ENCODE measurements around the gene HPN.

Gene HPN

GRCh38 chr19:35063940-35064818, 22.7 kb downstream of the HPN start:
- Histone ChIP-seq H3K4me3 (ENCODE audit: low read length, poor library complexity, severe bottlenecking) (no peak overlapping the region), H4K20me1 (ENCODE audit: insufficient read depth, low read length, poor library complexity, severe bottlenecking) (no peaks in the 10 kb centered on the region), H3K36me3 (ENCODE audit: insufficient read depth, low read length) (no peaks in the 10 kb centered on the region), H3F3A (ENCODE audit: low read depth) (no peaks in the 10 kb centered on the region), H3K4me2 (ENCODE audit: low read depth, low read length, poor library complexity, severe bottlenecking) (no peak overlapping the region), H2AFZ (ENCODE audit: low read length) (no peak overlapping the region), H3K4me1 (ENCODE audit: insufficient read depth, low read length, poor library complexity, severe bottlenecking) (no peaks in the 10 kb centered on the region), H3K79me2 (ENCODE audit: insufficient read depth, low read length) (no peaks in the 10 kb centered on the region), H3K9ac (ENCODE audit: low read depth, low read length, poor library complexity, severe bottlenecking) (no peak overlapping the region), H3K9me3 (ENCODE audit: insufficient read depth, low read depth, low read length) (no peaks in the 10 kb centered on the region), H3K9me2 (replicated peaks; ENCODE audit: low read depth, low read length) (no peaks in the 10 kb centered on the region), H3K27me3 (ENCODE audit: insufficient read depth, low read length, poor library complexity, severe bottlenecking) (no peaks in the 10 kb centered on the region)
- TF ChIP-seq EZH2phosphoT487 (IDR thresholded peaks at IDR 0.05; ENCODE audit: borderline replicate concordance) (no peak), CTCF (conservative IDR thresholded peaks at IDR 0.05; ENCODE audit: low read length) (no peak)

- Histone ChIP-seq H3K4me1 (ENCODE audit: insufficient read depth, low read length, poor library complexity, severe bottlenecking) (no peaks in the 10 kb centered on the region), H3K9me2 (replicated peaks; ENCODE audit: low read depth, low read length) (no peaks in the 10 kb centered on the region), H3K79me2 (ENCODE audit: insufficient read depth, low read length) (no peaks in the 10 kb centered on the region), H3K9me3 (ENCODE audit: insufficient read depth, low read depth, low read length) (no peaks in the 10 kb centered on the region), H3K27me3 (ENCODE audit: insufficient read depth, low read length, poor library complexity, severe bottlenecking) (no peaks in the 10 kb centered on the region), H3K9ac (ENCODE audit: low read depth, low read length, poor library complexity, severe bottlenecking) (no peak overlapping the region), H3F3A (ENCODE audit: low read depth) (no peaks in the 10 kb centered on the region), H2AFZ (ENCODE audit: low read length) (no peak overlapping the region), H3K4me2 (ENCODE audit: low read depth, low read length, poor library complexity, severe bottlenecking) (no peak overlapping the region), H4K20me1 (ENCODE audit: insufficient read depth, low read length, poor library complexity, severe bottlenecking) (no peaks in the 10 kb centered on the region), H3K4me3 (ENCODE audit: low read length, poor library complexity, severe bottlenecking) (no peak overlapping the region), H3K36me3 (ENCODE audit: insufficient read depth, low read length) (no peaks in the 10 kb centered on the region)
- TF ChIP-seq CTCF (conservative IDR thresholded peaks at IDR 0.05; ENCODE audit: low read length) (no peak), EZH2phosphoT487 (IDR thresholded peaks at IDR 0.05; ENCODE audit: borderline replicate concordance) (no peak)
These were observed 24.1 kb downstream of the HPN start for GRCh38 chr19:35065574-35065973.

- H3K4me1 ChIP-seq (ENCODE audit: insufficient read depth, low read length, poor library complexity, severe bottlenecking): no peaks in the 10 kb centered on the region
- H2AFZ ChIP-seq (ENCODE audit: low read length): no peak overlapping the region
- H3K36me3 ChIP-seq (ENCODE audit: insufficient read depth, low read length): no peaks in the 10 kb centered on the region
- no peaks in the 10 kb centered on the region for H3K27me3 ChIP-seq (ENCODE audit: insufficient read depth, low read length, poor library complexity, severe bottlenecking)
- no peaks in the 10 kb centered on the region for H3K9me2 ChIP-seq (replicated peaks; ENCODE audit: low read depth, low read length)
- no peak for TF ChIP-seq CTCF (conservative IDR thresholded peaks at IDR 0.05; ENCODE audit: low read length)
- TF ChIP-seq EZH2phosphoT487 (IDR thresholded peaks at IDR 0.05; ENCODE audit: borderline replicate concordance): no peak
- H3K79me2 ChIP-seq (ENCODE audit: insufficient read depth, low read length): no peaks in the 10 kb centered on the region
- no peaks in the 10 kb centered on the region for H4K20me1 ChIP-seq (ENCODE audit: insufficient read depth, low read length, poor library complexity, severe bottlenecking)
- no peak overlapping the region for H3K9ac ChIP-seq (ENCODE audit: low read depth, low read length, poor library complexity, severe bottlenecking)
- no peak overlapping the region for H3K4me3 ChIP-seq (ENCODE audit: low read length, poor library complexity, severe bottlenecking)
- H3K4me2 ChIP-seq (ENCODE audit: low read depth, low read length, poor library complexity, severe bottlenecking): no peak overlapping the region
- no peaks in the 10 kb centered on the region for H3K9me3 ChIP-seq (ENCODE audit: insufficient read depth, low read depth, low read length)
- no peaks in the 10 kb centered on the region for H3F3A ChIP-seq (ENCODE audit: low read depth)
These were observed 24.6 kb downstream of the HPN start for GRCh38 chr19:35066121-35066520.

Measured in Loucy (cell line).